HG03575 (cell line): ENCODE data around the gene VDAC1.
"Not testable (repeated sequence)": the region's sequence is repeated elsewhere in the genome, so short reads cannot be mapped to it uniquely, and the experiment has no call there.

Source experiments
- ATAC-seq: cut with Tn5 transposase; IDR thresholded peaks from one replicate; pipeline ENCODE4 v1.9.1; 2021; ENCODE audit not compliant: unreplicated experiment, insufficient number of reproducible peaks, low FRiP score; ENCODE audit errors: extremely low read depth

Gene VDAC1

GRCh38 chr5:133950821-133951612, 53.8 kb downstream of the VDAC1 start:
- ATAC-seq: no peak

DNA sequence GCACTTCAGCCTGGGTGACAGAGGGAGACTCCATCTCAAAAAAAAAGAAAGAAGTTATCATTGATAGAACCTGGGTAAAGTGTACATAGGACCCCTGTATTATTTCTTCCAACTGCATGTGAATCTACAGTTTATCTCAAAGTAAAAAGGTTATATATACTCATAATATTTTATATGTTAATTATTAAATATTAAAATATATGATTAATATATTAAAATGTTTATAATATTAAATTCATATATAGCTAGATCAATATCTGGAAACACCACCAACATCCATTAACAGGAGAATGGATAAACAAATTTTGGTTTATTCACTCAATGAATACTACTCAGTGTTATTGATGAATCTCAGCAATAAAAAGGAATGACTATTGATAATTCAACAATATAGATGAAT, 56.1 kb downstream of the VDAC1 start:
- ATAC-seq: no peak

- no peak for ATAC-seq
Measured at GRCh38 chr5:133947431-133947841, 57.3 kb downstream of the VDAC1 start.

- ATAC-seq: no peak
Measured at GRCh38 chr5:133945568-133945967, 59.2 kb downstream of the VDAC1 start.

GRCh38 chr5:133944263-133945185, 60.3 kb downstream of the VDAC1 start:
- ATAC-seq: no peak

GRCh38 chr5:133943475-133943817, 61.3 kb downstream of the VDAC1 start:
- no peak for ATAC-seq

DNA sequence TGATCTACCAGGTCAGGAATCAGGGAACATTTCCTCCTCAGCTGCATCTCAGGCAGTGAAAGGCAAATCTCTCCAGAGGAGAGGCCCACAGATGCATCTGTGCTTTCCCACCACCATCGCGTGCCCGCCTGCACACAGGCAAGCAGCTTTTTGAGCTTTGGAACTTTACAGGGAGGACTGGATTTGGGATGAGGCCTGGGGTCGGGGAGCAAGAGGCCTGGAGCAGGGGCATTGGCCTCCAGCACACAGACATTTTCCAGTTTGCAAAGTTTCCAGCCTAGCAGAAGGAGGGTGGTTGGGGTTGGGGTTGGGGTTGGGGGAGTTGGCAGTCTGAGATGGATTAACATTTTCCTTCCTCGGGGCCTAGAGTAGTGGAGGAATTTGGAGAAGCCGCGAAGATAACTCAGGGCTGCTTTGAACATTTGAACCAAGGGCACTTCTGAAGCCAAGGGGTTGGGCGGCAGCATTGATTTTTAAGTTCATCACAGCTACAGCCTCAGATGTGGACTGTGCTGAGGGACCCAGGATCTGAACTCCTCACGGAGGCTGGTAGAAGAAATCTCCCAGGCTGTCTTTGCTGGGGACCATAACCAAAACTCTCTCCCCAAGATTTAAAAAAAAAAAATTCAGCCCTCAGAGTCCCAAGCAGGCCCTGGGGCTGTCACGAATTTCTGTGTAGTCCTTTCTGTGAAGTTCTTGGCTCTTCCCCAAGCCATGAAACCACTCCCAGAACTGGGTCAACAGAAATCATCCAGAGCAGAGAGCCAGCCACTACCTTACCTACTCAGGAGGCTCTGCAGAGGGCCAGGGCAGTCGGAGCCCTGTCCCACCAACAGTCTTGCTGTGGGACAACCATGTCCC, 61.9 kb downstream of the VDAC1 start:
- no peak for ATAC-seq

- no peak for ATAC-seq
Measured at GRCh38 chr5:133941456-133942196, 63.1 kb downstream of the VDAC1 start.

DNA sequence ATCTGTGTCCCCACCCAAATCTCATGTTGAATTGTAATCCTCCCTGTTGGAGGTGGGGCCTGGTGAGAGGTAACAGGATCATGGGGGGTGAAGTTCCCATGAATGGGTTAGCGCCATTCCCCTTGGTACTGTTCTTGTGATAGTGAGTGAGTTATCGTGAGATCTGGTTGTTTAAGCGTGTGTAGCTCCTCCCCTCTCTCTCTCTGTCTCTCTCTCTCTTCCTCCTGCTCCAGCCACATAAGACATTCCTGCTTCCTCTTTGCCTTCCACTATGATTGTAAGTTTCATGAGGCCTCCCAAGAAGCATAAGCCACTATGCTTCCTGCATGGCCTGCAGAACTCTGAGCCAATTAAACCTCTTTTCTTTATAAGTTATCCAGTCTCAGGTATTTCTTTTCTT, 65.1 kb downstream of the VDAC1 start:
- ATAC-seq: no peak

GRCh38 chr5:133938929-133939328, 65.8 kb downstream of the VDAC1 start:
- ATAC-seq: peak; percentile 31

DNA sequence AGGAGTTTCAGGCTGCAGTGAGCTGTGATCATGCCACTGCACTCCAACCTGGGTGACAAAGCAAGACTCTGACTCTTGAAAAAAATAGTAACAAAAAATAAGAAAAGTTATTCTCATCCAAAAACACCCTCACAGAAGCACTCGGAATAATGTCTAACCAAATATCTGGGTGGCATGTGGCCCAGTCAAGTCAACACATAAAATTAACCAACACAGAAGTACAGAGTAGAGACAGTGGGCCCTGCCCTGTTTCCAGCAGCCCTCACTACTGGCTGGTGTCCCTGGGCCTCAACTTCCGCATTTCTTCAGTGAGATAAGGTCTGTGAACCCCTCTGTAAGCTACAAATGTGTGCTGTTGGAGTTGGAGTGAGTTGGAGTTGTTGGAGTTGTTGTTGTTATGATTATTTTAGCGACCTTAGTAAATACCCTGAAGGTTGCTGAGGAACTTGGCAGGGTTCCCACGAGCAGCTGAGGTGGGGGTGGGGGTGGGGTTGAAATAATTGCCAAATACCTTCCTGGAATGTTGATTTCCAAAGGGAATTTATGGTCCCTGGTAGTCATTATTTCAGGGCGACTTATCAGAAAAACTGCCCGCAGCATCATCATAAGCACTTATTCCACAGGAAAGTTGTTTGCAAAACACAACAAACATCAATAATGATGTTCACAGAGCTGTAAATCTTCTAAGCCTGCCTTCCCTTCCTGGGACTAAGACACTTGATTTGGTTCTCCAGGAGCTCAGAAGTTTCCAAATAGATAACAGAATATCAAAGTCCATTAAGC, 66.5 kb downstream of the VDAC1 start:
- ATAC-seq: no peak

DNA sequence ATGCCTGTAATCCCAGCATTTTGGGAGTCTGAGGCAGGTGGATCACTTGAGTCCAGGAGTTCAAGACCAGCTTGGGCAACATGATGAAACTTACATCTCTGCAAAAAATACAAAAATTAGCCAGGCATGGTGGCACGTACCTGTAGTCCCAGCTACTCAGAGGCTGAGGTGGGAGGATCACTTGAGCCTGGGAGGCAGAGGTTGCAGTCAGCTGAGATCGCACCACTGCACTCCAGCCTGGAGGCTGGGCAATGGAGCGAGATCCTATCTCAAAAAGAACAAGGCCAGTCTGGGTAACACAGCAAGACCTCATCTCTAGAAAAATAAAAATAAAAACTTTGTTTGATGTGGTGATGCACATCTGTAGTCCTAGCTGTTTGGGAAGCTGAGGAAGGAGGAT, 67.1 kb downstream of the VDAC1 start:
- ATAC-seq: not testable (repeated sequence)

DNA sequence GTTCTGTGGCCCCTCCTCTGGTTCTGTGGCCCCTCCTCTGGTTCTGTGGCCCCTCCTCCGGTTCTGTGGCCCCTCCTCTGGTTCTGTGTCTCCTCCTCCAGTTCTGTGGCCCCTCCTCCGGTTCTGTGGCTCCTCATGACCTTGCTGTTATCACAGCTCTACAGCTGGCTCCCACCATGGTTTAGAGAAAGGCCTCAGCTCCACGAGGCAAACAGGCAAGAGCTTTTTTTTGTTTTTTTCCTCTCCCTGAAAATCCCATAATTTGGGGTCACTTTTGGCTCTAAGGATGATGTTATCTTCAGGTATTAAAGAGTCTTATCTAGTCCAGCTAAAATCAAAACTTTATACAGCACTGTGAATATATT, 68.1 kb downstream of the VDAC1 start:
- no peak for ATAC-seq

DNA sequence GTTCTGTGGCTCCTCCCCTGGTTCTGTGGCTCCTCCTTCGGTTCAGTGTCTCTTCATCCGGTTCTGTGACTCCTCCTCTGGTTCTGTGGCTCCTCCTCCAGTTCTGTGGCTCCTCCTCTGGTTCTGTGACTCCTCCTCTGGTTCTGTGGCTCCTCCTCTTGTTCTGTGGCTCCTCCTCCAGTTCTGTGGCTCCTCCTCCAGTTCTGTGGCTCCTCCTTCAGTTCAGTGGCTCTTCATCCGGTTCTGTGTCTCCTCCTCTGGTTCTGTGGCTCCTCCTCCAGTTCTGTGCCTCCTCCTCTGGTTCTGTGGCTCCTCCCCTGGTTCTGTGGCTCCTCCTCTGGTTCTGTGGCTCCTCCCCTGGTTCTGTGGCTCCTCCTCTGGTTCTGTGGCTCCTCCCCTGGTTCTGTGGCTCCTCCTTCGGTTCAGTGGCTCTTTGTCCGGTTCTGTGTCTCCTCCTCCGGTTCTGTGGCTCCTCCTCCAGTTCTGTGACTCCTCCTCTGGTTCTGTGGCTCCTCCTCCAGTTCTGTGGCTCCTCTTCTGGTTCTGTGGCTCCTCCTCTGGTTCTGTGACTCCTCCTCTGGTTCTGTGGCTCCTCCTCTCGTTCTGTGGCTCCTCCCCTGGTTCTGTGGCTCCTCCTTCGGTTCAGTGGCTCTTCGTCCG, 68.7 kb downstream of the VDAC1 start:
- not testable (repeated sequence) for ATAC-seq

DNA sequence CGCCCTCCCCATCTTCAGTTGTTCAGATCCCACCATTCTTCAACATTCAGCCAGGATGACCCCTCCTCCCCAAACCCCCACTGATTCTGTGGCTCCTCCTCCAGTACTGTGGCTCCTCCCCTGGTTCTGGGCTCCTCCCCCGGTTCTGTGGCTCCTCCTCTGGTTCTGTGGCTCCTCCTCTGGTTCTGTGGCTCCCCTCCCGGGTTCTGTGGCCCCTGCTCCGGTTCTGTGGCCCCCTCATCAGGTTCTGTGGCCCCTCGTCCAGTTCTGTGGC, 69.2 kb downstream of the VDAC1 start:
- ATAC-seq: no peak

DNA sequence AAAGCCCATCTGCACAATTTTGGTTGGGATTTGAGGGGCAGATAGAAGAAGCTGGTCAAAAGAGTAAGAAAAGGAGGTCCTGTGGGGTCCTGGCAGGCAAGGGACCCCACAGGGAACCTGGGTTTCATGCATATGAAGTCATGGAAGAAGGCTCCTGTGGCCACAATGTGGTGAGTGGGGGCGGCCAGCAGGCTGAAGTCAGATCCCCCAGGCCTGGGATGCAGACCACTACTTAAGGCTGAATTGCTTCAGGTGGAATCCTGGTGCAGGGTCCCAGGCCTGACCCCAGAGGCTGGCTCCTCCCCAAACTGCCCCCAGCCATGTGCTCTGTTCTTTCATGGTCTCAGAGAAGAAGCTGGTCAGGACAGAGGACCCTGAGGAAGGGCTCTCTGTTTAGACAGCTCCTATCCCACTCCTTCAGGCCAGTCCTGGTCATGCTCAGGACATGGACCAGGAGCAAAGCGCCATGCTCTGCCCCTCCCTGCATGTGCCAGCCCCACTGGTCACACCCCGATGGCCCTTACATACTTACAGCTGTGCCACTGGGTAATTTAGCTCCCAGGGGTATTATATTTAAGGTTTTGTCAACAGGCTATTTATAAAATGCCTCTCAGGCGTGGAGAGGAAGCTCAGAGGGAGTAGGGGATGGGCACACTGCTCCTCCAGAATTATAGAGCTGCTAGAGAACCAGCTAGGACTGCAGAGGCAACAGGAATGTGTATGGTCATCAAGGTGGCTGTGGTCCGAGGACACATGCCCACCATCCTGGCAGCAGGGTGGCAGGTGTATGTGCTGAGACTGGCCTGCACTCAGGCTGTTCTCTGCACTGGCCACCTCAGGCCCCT, 69.7 kb downstream of the VDAC1 start:
- no peak for ATAC-seq

DNA sequence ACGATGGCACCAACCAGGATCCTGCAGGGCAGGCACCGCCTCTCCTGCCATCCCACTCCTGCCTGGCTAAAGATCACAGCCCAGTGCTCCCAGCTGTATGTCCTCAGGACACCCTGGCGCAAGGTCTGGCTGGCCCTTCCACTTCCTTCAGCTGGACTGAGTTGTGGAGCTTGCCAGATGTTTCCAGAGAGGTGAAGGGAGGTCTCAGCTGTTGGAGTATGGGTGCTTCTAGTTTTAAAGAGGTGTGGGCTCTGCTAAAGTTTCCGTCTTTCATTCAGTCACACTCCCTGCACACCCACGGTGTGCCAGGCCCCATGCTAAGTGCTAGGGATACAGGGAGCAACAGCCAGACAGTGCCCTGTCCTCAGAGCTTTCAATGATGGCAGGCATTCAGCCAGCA, 70.5 kb downstream of the VDAC1 start:
- ATAC-seq: no peak
